ENCODE results near the gene ARRDC2.

ARRDC2 gene

GRCh38 chr19:17974551-17974950, 33.4 kb upstream of the ARRDC2 start:
- no peak for DNase-seq (ENCODE audit: extremely low spot score)
- ChIA-PET CTCF (interaction anchor here (1.0 to 1.2 kb wide), 2 partner anchors 10 kb away, joined by 3 to 4 read pairs; no protein-coding TSS in a partner anchor), POLR2A (interaction anchor here (0.5 kb wide), 1 partner anchor 84 kb away, joined by 5 read pairs; no protein-coding TSS in a partner anchor)
- TF ChIP-seq, protein P1, sequence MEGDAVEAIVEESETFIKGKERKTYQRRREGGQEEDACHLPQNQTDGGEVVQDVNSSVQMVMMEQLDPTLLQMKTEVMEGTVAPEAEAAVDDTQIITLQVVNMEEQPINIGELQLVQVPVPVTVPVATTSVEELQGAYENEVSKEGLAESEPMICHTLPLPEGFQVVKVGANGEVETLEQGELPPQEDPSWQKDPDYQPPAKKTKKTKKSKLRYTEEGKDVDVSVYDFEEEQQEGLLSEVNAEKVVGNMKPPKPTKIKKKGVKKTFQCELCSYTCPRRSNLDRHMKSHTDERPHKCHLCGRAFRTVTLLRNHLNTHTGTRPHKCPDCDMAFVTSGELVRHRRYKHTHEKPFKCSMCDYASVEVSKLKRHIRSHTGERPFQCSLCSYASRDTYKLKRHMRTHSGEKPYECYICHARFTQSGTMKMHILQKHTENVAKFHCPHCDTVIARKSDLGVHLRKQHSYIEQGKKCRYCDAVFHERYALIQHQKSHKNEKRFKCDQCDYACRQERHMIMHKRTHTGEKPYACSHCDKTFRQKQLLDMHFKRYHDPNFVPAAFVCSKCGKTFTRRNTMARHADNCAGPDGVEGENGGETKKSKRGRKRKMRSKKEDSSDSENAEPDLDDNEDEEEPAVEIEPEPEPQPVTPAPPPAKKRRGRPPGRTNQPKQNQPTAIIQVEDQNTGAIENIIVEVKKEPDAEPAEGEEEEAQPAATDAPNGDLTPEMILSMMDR (IDR thresholded peaks at IDR 0.05; ENCODE audit: control extremely low read depth, extremely low read depth, low read depth, missing control alignments) = no peak

DNA sequence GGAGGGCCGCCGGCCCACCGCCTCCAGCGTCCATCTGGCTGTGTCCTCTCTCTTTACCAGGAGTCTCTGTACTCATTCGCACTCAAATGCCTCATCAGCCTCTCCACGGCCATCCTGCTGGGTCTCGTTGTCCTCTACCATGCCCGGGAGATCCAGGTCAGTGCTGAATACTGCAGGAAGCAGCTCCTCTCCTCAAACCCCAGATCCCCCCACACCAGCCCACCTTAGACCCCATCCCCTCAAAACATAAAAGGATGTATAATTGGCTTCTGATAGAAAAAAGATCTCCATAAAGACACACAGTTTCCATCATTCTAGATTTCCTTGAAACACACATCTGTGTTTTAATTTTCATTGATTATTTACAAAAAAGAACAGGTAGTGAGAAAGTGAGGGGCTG, 32.9 kb upstream of the ARRDC2 start:
- ChIA-PET CTCF (interaction anchor here (1.0 to 2.5 kb wide), 3 partner anchors 10 to 36 kb away, joined by 3 to 7 read pairs (median 4); no protein-coding TSS in a partner anchor), POLR2A (interaction anchor here (0.5 kb wide), 1 partner anchor 84 kb away, joined by 5 read pairs; no protein-coding TSS in a partner anchor)
- no peak for DNase-seq (ENCODE audit: extremely low spot score)
- TF ChIP-seq, protein P1 (IDR thresholded peaks at IDR 0.05; ENCODE audit: control extremely low read depth, extremely low read depth, low read depth, missing control alignments) = no peak

GRCh38 chr19:17977021-17977420, 30.9 kb upstream of the ARRDC2 start:
- POLR2A ChIA-PET = interaction anchor here (0.6 kb wide), 1 partner anchor 19 kb away, joined by 3 read pairs; no protein-coding TSS in a partner anchor
- DNase-seq (ENCODE audit: extremely low spot score) = no peak
- CTCF ChIA-PET = interaction anchor here (2.5 kb wide), 1 partner anchor 38 kb away, joined by 7 read pairs; no protein-coding TSS in a partner anchor
- TF ChIP-seq, protein P1 (IDR thresholded peaks at IDR 0.05; ENCODE audit: control extremely low read depth, extremely low read depth, low read depth, missing control alignments) = no peak

DNA sequence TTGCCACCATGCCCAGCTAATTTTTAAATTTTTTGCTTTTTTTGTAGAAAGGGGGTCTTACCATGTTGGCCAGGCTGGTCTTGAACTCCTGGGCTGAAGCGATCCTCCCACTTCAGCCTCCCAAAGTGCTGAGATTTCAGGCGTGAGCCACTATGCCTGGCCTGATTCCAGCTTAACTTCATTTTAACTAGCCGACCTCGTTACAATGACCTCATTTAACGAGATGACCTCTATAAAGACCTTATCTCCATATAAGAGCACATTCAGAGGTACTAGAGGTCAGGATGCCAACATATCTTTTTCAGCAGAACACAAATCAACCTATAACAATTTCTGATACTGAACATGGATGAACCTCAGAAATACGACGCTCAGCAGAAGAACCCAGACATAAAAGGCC, 30.5 kb upstream of the ARRDC2 start:
- ChIA-PET CTCF (interaction anchor here (2.5 kb wide), 1 partner anchor 39 kb away, joined by 7 read pairs; no protein-coding TSS in a partner anchor), POLR2A (no interaction called here)
- DNase-seq (ENCODE audit: extremely low spot score) = no peak
- TF ChIP-seq, protein P1 (IDR thresholded peaks at IDR 0.05; ENCODE audit: control extremely low read depth, extremely low read depth, low read depth, missing control alignments) = no peak

- ChIA-PET POLR2A (no interaction called here), CTCF (interaction anchor here (1.6 to 5.1 kb wide), 2 partner anchors 14 to 43 kb away, joined by 6 to 23 read pairs; no protein-coding TSS in a partner anchor)
- TF ChIP-seq, protein P1 (IDR thresholded peaks at IDR 0.05; ENCODE audit: control extremely low read depth, extremely low read depth, low read depth, missing control alignments) = no peak
- no peak for DNase-seq (ENCODE audit: extremely low spot score)
Measured at GRCh38 chr19:17981611-17982010, 26.4 kb upstream of the ARRDC2 start.

DNA sequence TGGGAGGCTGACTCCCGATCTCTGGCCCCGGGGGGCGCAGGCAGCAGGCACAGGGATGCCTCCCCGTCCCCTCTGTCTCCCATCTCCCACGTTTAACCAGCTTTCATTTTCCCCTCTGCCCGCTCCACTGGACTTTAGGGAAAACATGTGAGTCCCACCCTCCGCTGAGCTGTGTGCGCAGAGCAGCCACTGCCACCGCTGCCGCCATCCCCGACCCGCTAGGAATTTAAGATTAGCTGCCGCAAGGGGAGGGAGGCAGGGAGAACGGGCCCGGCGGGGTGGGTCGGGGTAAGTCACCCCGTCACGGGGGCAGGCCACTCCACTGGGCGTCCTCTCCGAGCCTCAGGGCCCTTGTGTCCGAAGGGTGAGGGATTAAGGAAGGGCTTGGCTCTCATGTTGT, 25.5 kb upstream of the ARRDC2 start:
- POLR2A ChIA-PET = no interaction called here
- CTCF ChIA-PET = interaction anchor here (1.2 to 5.1 kb wide), 2 partner anchors 14 to 44 kb away, joined by 5 to 23 read pairs; no protein-coding TSS in a partner anchor
- TF ChIP-seq, protein P1 (IDR thresholded peaks at IDR 0.05; ENCODE audit: control extremely low read depth, extremely low read depth, low read depth, missing control alignments) = no peak
- no peak for DNase-seq (ENCODE audit: extremely low spot score)
